HepG2 (cell line): ENCODE measurements around the gene NBEA. TPM values are rescaled to one million over a fixed set of nuclear protein-coding genes. Genes with fewer than 3 reads are reported as not detected.

ENCODE experiments used
- ATAC-seq: fragments of 200-7000 bp; cut with Tn5 transposase; 3 replicates; pipeline ENCODE4 v1.9.1; 2020; ENCODE audit warnings: mild to moderate bottlenecking, moderate library complexity
- BruUV-seq: library from RNA; stranded (reverse); fragments of 400-500 nt; replicated peaks from 2 replicates; lab custom pipeline; 2021; lab: Mats Ljungman, UMichigan
- CTCF ChIA-PET: fragments of 300-600 bp; formaldehyde crosslinking; extraction: SDS; loops from one replicate; lab custom pipeline; 2021; ENCODE audit warnings: low total read pairs, inconsistent platforms, low intra/inter-chr PET ratio; lab: Yijun Ruan, JAX
- POLR2A ChIA-PET: fragments of 350-600 bp; sonication (Branson Sonifier 250); formaldehyde crosslinking; loops from one replicate; lab custom pipeline; 2020; ENCODE audit warnings: antibody characterized with exemption, inconsistent platforms; lab: Yijun Ruan, JAX
- DNase-seq: peaks from one replicate; pipeline ENCODE4 v3.0.0-alpha.2; 2015; ENCODE audit warnings: low spot score
- FAIRE-seq: peaks from 3 replicates; lab custom pipeline; 2011; peaks lifted over from hg19 to GRCh38; lab: Jason Lieb, UNC
- H2AFZ ChIP-seq: one replicate; pipeline ENCODE4 v1.6.1; 2011; ENCODE audit warnings: low read length, inconsistent platforms
- H3K27ac ChIP-seq: fragments of 300-600 bp; 3 replicates; pipeline ENCODE4 v1.8.0; 2011; ENCODE audit warnings: mixed run types, mild to moderate bottlenecking, mixed read lengths, low read length, inconsistent platforms; ENCODE audit not compliant: insufficient read depth; ENCODE audit errors: extremely low read length
- H3K27me3 ChIP-seq, 2 experiments: fragments of 200-600 bp in 1 of 2; 2 replicates in 1 of 2; 3 replicates in 1 of 2; pipeline versions ENCODE4 v1.6.0 to v1.8.0; 2011; ENCODE audit warnings: low read length in 2 of 2, mild to moderate bottlenecking in 2 of 2, moderate library complexity in 2 of 2, inconsistent platforms in 1 of 2; ENCODE audit not compliant: insufficient read depth in 2 of 2, control insufficient read depth in 1 of 2
- H3K36me3 ChIP-seq, 2 experiments: fragments of 200-600 bp in 1 of 2; replicated peaks in 1 of 2; 2 replicates in 1 of 2; 3 replicates in 1 of 2; pipeline versions ENCODE4 v1.5.1 to v1.8.0; 2011; ENCODE audit warnings: low read length in 2 of 2, inconsistent platforms in 1 of 2; ENCODE audit not compliant: insufficient read depth in 2 of 2, control insufficient read depth in 1 of 2
- H3K4me1 ChIP-seq: 2 replicates; pipeline ENCODE4 v1.5.1; 2012; ENCODE audit warnings: low read length, inconsistent platforms; ENCODE audit not compliant: insufficient read depth
- H3K4me2 ChIP-seq: 2 replicates; pipeline ENCODE4 v1.6.0; 2011; ENCODE audit warnings: low read depth, low read length, inconsistent platforms
- H3K4me3 ChIP-seq, 3 experiments: fragments of 200-600 bp in 1 of 3; sonication (generic), shearing (Covaris generic) in 1 of 3; replicated peaks in 1 of 3; 2 replicates each; pipeline ENCODE4 v1.5.1; 2011 to 2016; ENCODE audit warnings: low read length in 3 of 3, inconsistent platforms in 2 of 3, low read depth in 2 of 3, mild to moderate bottlenecking in 2 of 3, control low read depth in 1 of 3, mixed read lengths in 1 of 3; ENCODE audit not compliant: insufficient read depth in 1 of 3
- H3K79me2 ChIP-seq: one replicate; pipeline ENCODE4 v1.6.1; 2011; ENCODE audit warnings: low read length, inconsistent platforms; ENCODE audit not compliant: insufficient read depth
- H3K9ac ChIP-seq: 2 replicates; pipeline ENCODE4 v1.6.0; 2011; ENCODE audit warnings: mild to moderate bottlenecking, low read depth, low read length, inconsistent platforms; ENCODE audit not compliant: insufficient read depth
- H3K9me3 ChIP-seq: 2 replicates; pipeline ENCODE4 v1.5.1; 2012; ENCODE audit warnings: mild to moderate bottlenecking, low read length
- H4K20me1 ChIP-seq: 2 replicates; pipeline ENCODE4 v1.6.0; 2011; ENCODE audit warnings: inconsistent platforms, mild to moderate bottlenecking, low read length, moderate library complexity; ENCODE audit not compliant: insufficient read depth
- ATF4 ChIP-seq, 2 experiments: fragments of 450-650 bp in 1 of 2; sonication (generic) in 1 of 2; formaldehyde crosslinking; IDR thresholded peaks; 2 replicates each; pipeline versions ENCODE4 v1.5.0 to v1.8.0; 2020 to 2022; ENCODE audit warnings: mild to moderate bottlenecking in 1 of 2, missing genetic modification reagents in 1 of 2
- DMAP1 ChIP-seq: IDR thresholded peaks from 2 replicates; pipeline ENCODE4 v1.6.1; 2016
- FLYWCH1 ChIP-seq: sonication (generic); formaldehyde crosslinking; IDR thresholded peaks from 2 replicates; pipeline ENCODE4 v1.8.1; 2023; ENCODE audit warnings: mild to moderate bottlenecking, missing genetic modification reagents
- FOXA1 ChIP-seq, 2 experiments: fragments of 450-650 bp in 1 of 2; sonication (generic) in 1 of 2; formaldehyde crosslinking in 1 of 2; IDR thresholded peaks; 2 replicates each; pipeline versions ENCODE4 v1.4.0 to v1.6.1; 2016 to 2020; ENCODE audit warnings: missing genetic modification reagents in 1 of 2
- IRX3 ChIP-seq: sonication (generic); formaldehyde crosslinking; IDR thresholded peaks from 2 replicates; pipeline ENCODE4 v1.8.1; 2023; ENCODE audit warnings: mild to moderate bottlenecking, low read depth, missing genetic modification reagents, borderline replicate concordance
- MTA3 ChIP-seq: sonication (generic); formaldehyde crosslinking; IDR thresholded peaks from 2 replicates; pipeline ENCODE4 v1.4.0; 2020; ENCODE audit warnings: missing genetic modification reagents
- RARG ChIP-seq: sonication (generic); formaldehyde crosslinking; IDR thresholded peaks from 2 replicates; pipeline ENCODE4 v1.4.0; 2020; ENCODE audit warnings: low read depth, mild to moderate bottlenecking, missing genetic modification reagents
- SRSF4 ChIP-seq: fragments of 200-400 bp; formaldehyde crosslinking; IDR thresholded peaks from one replicate; pipeline ENCODE4 v1.6.1; 2018; ENCODE audit warnings: mild to moderate bottlenecking, low read depth, low read length, moderate library complexity; ENCODE audit not compliant: poor library complexity, severe bottlenecking
- ZC3H13 ChIP-seq: sonication (generic); formaldehyde crosslinking; IDR thresholded peaks from 2 replicates; pipeline ENCODE4 v1.8.1; 2023; ENCODE audit warnings: mild to moderate bottlenecking, missing genetic modification reagents, moderate library complexity
- ZFP90 ChIP-seq: sonication (generic); formaldehyde crosslinking; IDR thresholded peaks from 2 replicates; pipeline ENCODE4 v1.8.0; 2022; ENCODE audit warnings: missing genetic modification reagents, mild to moderate bottlenecking, inconsistent platforms, borderline replicate concordance
- ZFY ChIP-seq: sonication (generic); formaldehyde crosslinking; IDR thresholded peaks from 2 replicates; pipeline ENCODE4 v1.4.0; 2020; ENCODE audit warnings: missing genetic modification reagents
- ZNF20 ChIP-seq: sonication (generic); formaldehyde crosslinking; IDR thresholded peaks from 2 replicates; pipeline ENCODE4 v1.4.0; 2020; ENCODE audit warnings: mild to moderate bottlenecking, moderate library complexity, missing genetic modification reagents
- ZNF362 ChIP-seq: sonication (generic); formaldehyde crosslinking; IDR thresholded peaks from 2 replicates; pipeline ENCODE4 v1.4.0; 2020; ENCODE audit warnings: missing genetic modification reagents, mild to moderate bottlenecking, borderline replicate concordance
- ZNF567 ChIP-seq: sonication (generic); formaldehyde crosslinking; IDR thresholded peaks from 2 replicates; pipeline ENCODE4 v1.8.1; 2023; ENCODE audit warnings: mild to moderate bottlenecking, missing genetic modification reagents, borderline replicate concordance
- ZNF724P ChIP-seq: sonication (generic); formaldehyde crosslinking; IDR thresholded peaks from 2 replicates; pipeline ENCODE4 v1.8.0; 2022; ENCODE audit warnings: missing genetic modification reagents, borderline replicate concordance
- ZNF83 ChIP-seq: sonication (generic); formaldehyde crosslinking; IDR thresholded peaks from 2 replicates; pipeline ENCODE4 v1.4.0; 2020; ENCODE audit warnings: missing genetic modification reagents, mild to moderate bottlenecking, borderline replicate concordance
- ZSCAN29 ChIP-seq: sonication (generic); formaldehyde crosslinking; conservative IDR thresholded peaks from 2 replicates; pipeline ENCODE4 v1.4.0; 2020; ENCODE audit warnings: mild to moderate bottlenecking, missing genetic modification reagents
- ZSCAN9 ChIP-seq: IDR thresholded peaks from 2 replicates; pipeline ENCODE4 v1.6.1; 2016; ENCODE audit warnings: borderline replicate concordance
- WGBS: methylation state at CpG from one replicate; pipeline ENCODE4 v1.1.6; 2017; ENCODE audit warnings: low lambda C conversion rate; 5-methylcytosine and 5-hydroxymethylcytosine counted together
- in situ Hi-C: cut with HindIII; loops from 2 replicates; pipeline ENCODE4 v1.10.0; 2017; ENCODE audit warnings: low pct_unique_long_range_greater_than_20kb; ENCODE audit not compliant: extremely low pct_ligation_motif_present
- intact Hi-C: fragments of 100-400 bp; cut with micrococcal nuclease; formaldehyde crosslinking; loops from one replicate; pipeline ENCODE4 v1.10.0; 2022; ENCODE audit not compliant: unreplicated experiment
- polyA plus RNA-seq, 8 experiments: library from polyadenylated mRNA; depleted of rRNA in 3 of 8; stranded (reverse) in 7 of 8; unstranded in 1 of 8; fragments of >200 nt; fragmentation: Illumina TruSeq in 4 of 8; extraction: Trizol in 4 of 8; gene quantifications; 2 replicates each; pipeline versions ENCODE4 v1.2.1 to v1.2.3, GENCODE V29; 2011 to 2016; ENCODE audit warnings: low read depth in 4 of 8, missing spikeins in 1 of 8, mixed read lengths in 1 of 8; ENCODE audit not compliant: insufficient read depth in 1 of 8
- total RNA-seq, 5 experiments: library from RNA; depleted of rRNA; stranded (reverse); fragments of >200 nt; fragmentation: Illumina TruSeq; extraction: Trizol; gene quantifications; 2 replicates each; pipeline ENCODE4 v1.2.3, GENCODE V29; 2016; ENCODE audit warnings: low read depth in 1 of 5

Gene NBEA
- total and polyA plus RNA-seq, 2 of the 13 experiments (the other 11 are each of a cell fraction or from before 2014, with no cell fraction given), result 2.7 to 2.8 TPM

GRCh38 chr13:35702316-35702715 lies 760.2 kb downstream of the NBEA start:
- no TSS peak for BruUV-seq
- no peak for FAIRE-seq
- in situ Hi-C loops, result loop anchor here (25.0 kb wide), 1 partner anchor 490 kb away; no protein-coding TSS in a partner anchor

More at GRCh38 chr13:35702316-35702715, 760.2 kb downstream of the NBEA start:
- Histone ChIP-seq H3K4me1 (peaks cover 1% of the 10 kb centered on the region; the same call in 1 of the 2 replicates), H3K27me3 (peaks cover 0 to 15% of the 10 kb centered on the region in 2 experiments; a peak in 1 of 5 replicates), H3K36me3 (no peaks in the 10 kb centered on the region), H3K79me2 (no peaks in the 10 kb centered on the region), H3K27ac (no peak overlapping the region), H3K4me3 (no peak overlapping the region), H3K9ac (no peak overlapping the region), H4K20me1 (no peaks in the 10 kb centered on the region), H3K9me3 (no peaks in the 10 kb centered on the region), H2AFZ (no peak overlapping the region), H3K4me2 (no peak overlapping the region)
- no peak for DNase-seq
- intact Hi-C loops, result no loop called here
- no peak for ATAC-seq
- no peak for TF ChIP-seq RARG (CRISPR knock-in tag)
- TF ChIP-seq ZFP90, result no peak
- TF ChIP-seq IRX3 (CRISPR knock-in tag), result no peak
- TF ChIP-seq SRSF4, result no peak
- TF ChIP-seq ZSCAN29 (CRISPR knock-in tag), result no peak
- no peak for TF ChIP-seq FOXA1 (IDR thresholded peaks at IDR 0.05)
- TF ChIP-seq FOXA1 (CRISPR knock-in tag; IDR thresholded peaks at IDR 0.05), result no peak
- no peak for TF ChIP-seq MTA3 (CRISPR knock-in tag)
- TF ChIP-seq FLYWCH1 (CRISPR knock-in tag), result no peak
- no peak for TF ChIP-seq ATF4 (CRISPR knock-in tag; IDR thresholded peaks at IDR 0.05)
- TF ChIP-seq ZNF567 (CRISPR knock-in tag), result no peak
- no peak for TF ChIP-seq ZNF724P (CRISPR knock-in tag)
- no peak for TF ChIP-seq ZFY
- no peak for TF ChIP-seq ZSCAN9 (CRISPR knock-in tag)
- TF ChIP-seq ZNF83, result no peak
- no peak for TF ChIP-seq ZNF362 (CRISPR knock-in tag)
- no peak for TF ChIP-seq ZC3H13 (CRISPR knock-in tag)
- no peak for TF ChIP-seq ZNF20
- no peak for TF ChIP-seq DMAP1 (CRISPR knock-in tag)
- ChIA-PET POLR2A (no interaction called here), CTCF (no interaction called here)
- WGBS, result 0% methylated on average over 2 of the region's 2 CpGs
